ENCODE results near the gene SLC38A3.

The SLC38A3 gene

GRCh38 chr3:50263478-50264382 lies 58.7 kb downstream of the SLC38A3 start:
- no peak for DNase-seq (ENCODE audit: insufficient read length, low spot score)
- FAIRE-seq = no peak

- DNase-seq (ENCODE audit: insufficient read length, low spot score) (no peak), FAIRE-seq (no peak)
Measured at GRCh38 chr3:50264383-50264963, 59.4 kb downstream of the SLC38A3 start.

GRCh38 chr3:50264964-50265485 lies 60.0 kb downstream of the SLC38A3 start:
- DNase-seq (ENCODE audit: insufficient read length, low spot score) = no peak

GRCh38 chr3:50265571-50265970 lies 60.5 kb downstream of the SLC38A3 start:
- DNase-seq (ENCODE audit: insufficient read length, low spot score) (no peak), FAIRE-seq (no peak)

More at GRCh38 chr3:50264964-50265485, 60.0 kb downstream of the SLC38A3 start:
- no peak for FAIRE-seq

- FAIRE-seq = no peak
- DNase-seq (ENCODE audit: insufficient read length, low spot score) = no peak
Measured at GRCh38 chr3:50266017-50266416, 60.9 kb downstream of the SLC38A3 start.

- DNase-seq (ENCODE audit: insufficient read length, low spot score) = no peak
- FAIRE-seq = no peak
Measured at GRCh38 chr3:50266836-50267235, 61.8 kb downstream of the SLC38A3 start.

GRCh38 chr3:50267280-50267913 lies 62.3 kb downstream of the SLC38A3 start:
- FAIRE-seq (no peak), DNase-seq (ENCODE audit: insufficient read length, low spot score) (no peak)

GRCh38 chr3:50268276-50268675 lies 63.2 kb downstream of the SLC38A3 start:
- FAIRE-seq = no peak
- no peak for DNase-seq (ENCODE audit: insufficient read length, low spot score)

- FAIRE-seq = no peak
- no peak for DNase-seq (ENCODE audit: insufficient read length, low spot score)
Measured at GRCh38 chr3:50268703-50269451, 63.8 kb downstream of the SLC38A3 start, which contains the start of gene SEMA3B. TSS of gene SEMA3B (plus strand) at chr3:50269147. CDS start at chr3:50269241, 94 bp downstream.

GRCh38 chr3:50269460-50269859 lies 64.4 kb downstream of the SLC38A3 start:
- FAIRE-seq = no peak
- DNase-seq (ENCODE audit: insufficient read length, low spot score) = no peak

- FAIRE-seq = no peak
- no peak for DNase-seq (ENCODE audit: insufficient read length, low spot score)
Measured at GRCh38 chr3:50269977-50270413, 64.9 kb downstream of the SLC38A3 start.

GRCh38 chr3:50270422-50271224 lies 65.6 kb downstream of the SLC38A3 start:
- no peak for FAIRE-seq
- no peak for DNase-seq (ENCODE audit: insufficient read length, low spot score)

Data from GM19239 (cell line).